ENCODE results near the gene ITGB5. TPM values are rescaled to one million over a fixed set of nuclear protein-coding genes. Genes with fewer than 3 reads are reported as not detected.

The ITGB5 gene
- total RNA-seq, 2 donors from 2014 or later = 576 to 592 TPM

GRCh38 chr3:124845406-124845805 is 41.8 kb downstream of the ITGB5 start:
- TF ChIP-seq CTCF (IDR thresholded peaks at IDR 0.05) = no peak
- peaks cover 12% of the 10 kb centered on the region for H3K36me3 ChIP-seq
- DNase-seq (ENCODE audit: low spot score) (no peak), ATAC-seq (ENCODE audit: insufficient number of reproducible peaks, low FRiP score, low read depth) (peak; percentile 53)
- H3K4me3 ChIP-seq = peak overlapping the region; percentile 3
- no peaks in the 10 kb centered on the region for H3K27me3 ChIP-seq (replicated peaks; ENCODE audit: insufficient read depth)
- no peaks in the 10 kb centered on the region for H3K9me3 ChIP-seq
- H3K27ac ChIP-seq = peak overlapping the region; percentile 88 to 89
- peaks cover 39 to 75% of the 10 kb centered on the region in 2 donors for H3K4me1 ChIP-seq (ENCODE audit: control insufficient read depth in 1 of 2, low read depth in 2 of 2)

GRCh38 chr3:124843506-124844177 is 43.5 kb downstream of the ITGB5 start:
- peak overlapping the region; percentile 88 to 89 for H3K27ac ChIP-seq
- DNase-seq (ENCODE audit: low spot score) = no peak
- ATAC-seq (ENCODE audit: insufficient number of reproducible peaks, low FRiP score, low read depth) = no peak
- H3K27me3 ChIP-seq (replicated peaks; ENCODE audit: insufficient read depth) = no peaks in the 10 kb centered on the region
- no peak overlapping the region for H3K4me3 ChIP-seq
- peaks cover 22% of the 10 kb centered on the region for H3K36me3 ChIP-seq
- peaks cover 32 to 68% of the 10 kb centered on the region in 2 donors for H3K4me1 ChIP-seq (ENCODE audit: control insufficient read depth in 1 of 2, low read depth in 2 of 2)
- TF ChIP-seq CTCF (IDR thresholded peaks at IDR 0.05) = no peak
- H3K9me3 ChIP-seq = no peaks in the 10 kb centered on the region

- DNase-seq (ENCODE audit: low spot score) = no peak
- no peak for TF ChIP-seq CTCF (IDR thresholded peaks at IDR 0.05)
- peaks cover 36 to 72% of the 10 kb centered on the region in 2 donors for H3K4me1 ChIP-seq (ENCODE audit: control insufficient read depth in 1 of 2, low read depth in 2 of 2)
- ATAC-seq (ENCODE audit: insufficient number of reproducible peaks, low FRiP score, low read depth) = no peak
- no peaks in the 10 kb centered on the region for H3K9me3 ChIP-seq
- peaks cover 22% of the 10 kb centered on the region for H3K36me3 ChIP-seq
- no peak overlapping the region for H3K4me3 ChIP-seq
- no peaks in the 10 kb centered on the region for H3K27me3 ChIP-seq (replicated peaks; ENCODE audit: insufficient read depth)
- H3K27ac ChIP-seq = peak overlapping the region; percentile 88 to 89
Measured at GRCh38 chr3:124843047-124843446, 44.1 kb downstream of the ITGB5 start.

GRCh38 chr3:124841517-124841916 is 45.6 kb downstream of the ITGB5 start:
- Histone ChIP-seq H3K4me1 (ENCODE audit: control insufficient read depth in 1 of 2, low read depth in 2 of 2) (peaks cover 50 to 84% of the 10 kb centered on the region in 2 donors), H3K27me3 (replicated peaks; ENCODE audit: insufficient read depth) (no peaks in the 10 kb centered on the region), H3K9me3 (no peaks in the 10 kb centered on the region), H3K4me3 (no peak overlapping the region), H3K36me3 (peaks cover 22% of the 10 kb centered on the region), H3K27ac (peak overlapping the region; percentile 50 to 51)
- no peak for TF ChIP-seq CTCF (IDR thresholded peaks at IDR 0.05)
- ATAC-seq (ENCODE audit: insufficient number of reproducible peaks, low FRiP score, low read depth) (no peak), DNase-seq (ENCODE audit: low spot score) (no peak)

GRCh38 chr3:124840331-124840730 is 46.8 kb downstream of the ITGB5 start:
- H3K9me3 ChIP-seq = no peaks in the 10 kb centered on the region
- DNase-seq (ENCODE audit: low spot score) = no peak
- peaks cover 22% of the 10 kb centered on the region for H3K36me3 ChIP-seq
- peaks cover 51 to 84% of the 10 kb centered on the region in 2 donors for H3K4me1 ChIP-seq (ENCODE audit: control insufficient read depth in 1 of 2, low read depth in 2 of 2)
- ATAC-seq (ENCODE audit: insufficient number of reproducible peaks, low FRiP score, low read depth) = no peak
- no peak for TF ChIP-seq CTCF (IDR thresholded peaks at IDR 0.05)
- H3K27me3 ChIP-seq (replicated peaks; ENCODE audit: insufficient read depth) = no peaks in the 10 kb centered on the region
- peak overlapping the region; percentile 50 to 51 for H3K27ac ChIP-seq
- H3K4me3 ChIP-seq = no peak overlapping the region

Data from thoracic aorta (tissue), 2 donors.